Colonic mucosa (tissue), 4 donors: Measurements from ENCODE around the gene PEPD. TPM values are rescaled to one million over a fixed set of nuclear protein-coding genes. Genes with fewer than 3 reads are reported as not detected.

Experiments
- DNase-seq: peaks from one replicate; pipeline ENCODE4 v3.0.0-alpha.2; 2020
- H3K27ac ChIP-seq: fragments of 200-600 bp; one replicate; pipeline ENCODE4 v1.8.0; 2021
- H3K27me3 ChIP-seq: fragments of 200-600 bp; one replicate; pipeline ENCODE4 v1.8.0; 2021
- H3K36me3 ChIP-seq: fragments of 200-600 bp; one replicate; pipeline ENCODE4 v1.8.0; 2021
- H3K4me1 ChIP-seq: fragments of 200-600 bp; one replicate; pipeline ENCODE4 v1.8.0; 2021; ENCODE audit warnings: mild to moderate bottlenecking
- H3K4me3 ChIP-seq: fragments of 200-600 bp; one replicate; pipeline ENCODE4 v1.8.0; 2021
- H3K9ac ChIP-seq, 2 donors: one replicate each; pipeline ENCODE4 v1.7.0; 2013; ENCODE audit warnings: control low read depth in 2 of 2, low read depth in 2 of 2, low read length in 2 of 2
- H3K9me3 ChIP-seq: fragments of 200-600 bp; one replicate; pipeline ENCODE4 v1.8.0; 2021
- CTCF ChIP-seq: fragments of 200-600 bp; IDR thresholded peaks from one replicate; pipeline ENCODE4 v1.8.0; 2022; ENCODE audit warnings: antibody characterized with exemption, mild to moderate bottlenecking
- intact Hi-C: fragments of 100-400 bp; cut with DNase I; formaldehyde crosslinking; loops from one replicate; pipeline ENCODE4 v1.14.1; 2022
- total RNA-seq, 2 donors: library from RNA; stranded (reverse); fragmentation: NEBNext Ultra II Directional in 1 of 2; extraction: Animal tissue kit (Norgen Biotek cat#: 25700) in 1 of 2; gene quantifications; one replicate each; pipeline ENCODE4 v1.2.1, GENCODE V29; 2021
- donor health status: healthy.
- donor health status: DM: no; HTN: no; CAD: no.
- donor health status: DM: no; HTN: no; CAD: no.

Gene PEPD
- total RNA-seq, 2 donors from 2014 or later: 47.9 to 71.4 TPM

- DNase-seq: peak; percentile 65
- no peak overlapping the region for H3K4me3 ChIP-seq
- no peaks in the 10 kb centered on the region for H3K36me3 ChIP-seq
- peak overlapping the region; percentile 78 for H3K27ac ChIP-seq
- H3K9me3 ChIP-seq: no peaks in the 10 kb centered on the region
- no peaks in the 10 kb centered on the region for H3K4me1 ChIP-seq
- peak overlapping the region in 1 of 2 donors; percentile 54 for H3K9ac ChIP-seq
- TF ChIP-seq CTCF: no peak
- intact Hi-C loops: no loop called here
- H3K27me3 ChIP-seq: no peaks in the 10 kb centered on the region
Measured at GRCh38 chr19:33365691-33366090, 155.9 kb downstream of the PEPD start.

GRCh38 chr19:33363476-33363875 is 158.1 kb downstream of the PEPD start:
- DNase-seq: no peak
- no peak overlapping the region for H3K4me3 ChIP-seq
- H3K27ac ChIP-seq: no peak overlapping the region
- no peaks in the 10 kb centered on the region for H3K9me3 ChIP-seq
- no peaks in the 10 kb centered on the region for H3K36me3 ChIP-seq
- H3K9ac ChIP-seq: no peak overlapping the region
- TF ChIP-seq CTCF: no peak
- no peaks in the 10 kb centered on the region for H3K27me3 ChIP-seq
- H3K4me1 ChIP-seq: no peaks in the 10 kb centered on the region
- intact Hi-C loops: no loop called here

GRCh38 chr19:33362508-33363228 is 158.9 kb downstream of the PEPD start:
- H3K4me1 ChIP-seq: no peaks in the 10 kb centered on the region
- intact Hi-C loops: no loop called here
- no peaks in the 10 kb centered on the region for H3K36me3 ChIP-seq
- H3K27ac ChIP-seq: no peak overlapping the region
- no peak overlapping the region for H3K9ac ChIP-seq
- H3K4me3 ChIP-seq: no peak overlapping the region
- TF ChIP-seq CTCF: no peak
- H3K9me3 ChIP-seq: no peaks in the 10 kb centered on the region
- H3K27me3 ChIP-seq: no peaks in the 10 kb centered on the region
- no peak for DNase-seq

- TF ChIP-seq CTCF: no peak
- intact Hi-C loops: no loop called here
- Histone ChIP-seq H3K27me3 (no peaks in the 10 kb centered on the region), H3K9me3 (no peaks in the 10 kb centered on the region), H3K27ac (no peak overlapping the region), H3K36me3 (no peaks in the 10 kb centered on the region), H3K9ac (no peak overlapping the region), H3K4me1 (no peaks in the 10 kb centered on the region), H3K4me3 (no peak overlapping the region)
- DNase-seq: no peak
Measured at GRCh38 chr19:33359581-33359980, 162.0 kb downstream of the PEPD start.

GRCh38 chr19:33358408-33358807 is 163.2 kb downstream of the PEPD start:
- no peak overlapping the region for H3K27ac ChIP-seq
- TF ChIP-seq CTCF: no peak
- DNase-seq: no peak
- no peaks in the 10 kb centered on the region for H3K9me3 ChIP-seq
- intact Hi-C loops: no loop called here
- H3K4me1 ChIP-seq: no peaks in the 10 kb centered on the region
- H3K9ac ChIP-seq: no peak overlapping the region
- no peak overlapping the region for H3K4me3 ChIP-seq
- no peaks in the 10 kb centered on the region for H3K27me3 ChIP-seq
- H3K36me3 ChIP-seq: no peaks in the 10 kb centered on the region
